Ovary (tissue), 9 donors: ENCODE measurements around the gene TSC2. TPM values are rescaled to one million over a fixed set of nuclear protein-coding genes. Genes with fewer than 3 reads are reported as not detected.

ENCODE experiments used
- DNase-seq, 5 donors: peaks; one replicate each; pipeline ENCODE4 v3.0.0-alpha.2; 2019 to 2020
- H3K27ac ChIP-seq, 2 donors: fragments of 200-600 bp; one replicate each; pipeline versions ENCODE4 v1.5.1 to v1.8.0; 2019 to 2022
- H3K27me3 ChIP-seq: fragments of 200-600 bp; one replicate; pipeline ENCODE4 v1.8.0; 2022
- H3K36me3 ChIP-seq: fragments of 200-600 bp; sonication (generic); one replicate; pipeline ENCODE4 v1.5.1; 2019
- H3K4me1 ChIP-seq: one replicate; pipeline ENCODE4 v1.8.1; 2013; ENCODE audit warnings: mild to moderate bottlenecking, moderate library complexity; ENCODE audit not compliant: insufficient read depth
- H3K4me3 ChIP-seq: fragments of 200-600 bp; sonication (generic); one replicate; pipeline ENCODE4 v1.5.1; 2017
- H3K9me3 ChIP-seq, 2 donors: fragments of 200-600 bp in 1 of 2; sonication (generic) in 1 of 2; one replicate each; pipeline versions ENCODE4 v1.5.1 to v1.8.1; 2013 to 2019; ENCODE audit warnings: mild to moderate bottlenecking in 1 of 2, moderate library complexity in 1 of 2
- CTCF ChIP-seq, 3 donors: fragments of 450-650 bp in 2 of 3; fragments of 200-600 bp in 1 of 3; IDR thresholded peaks; one replicate each; pipeline versions ENCODE4 v1.5.1 to v1.8.0; 2016 to 2022; ENCODE audit warnings: antibody characterized with exemption in 3 of 3, mild to moderate bottlenecking in 1 of 3
- EP300 ChIP-seq: sonication (generic); formaldehyde crosslinking; IDR thresholded peaks from one replicate; pipeline ENCODE4 v1.6.1; 2017; ENCODE audit warnings: antibody characterized with exemption
- POLR2A ChIP-seq: fragments of 450-650 bp; IDR thresholded peaks from one replicate; pipeline ENCODE4 v1.6.1; 2017; ENCODE audit warnings: antibody characterized with exemption, mild to moderate bottlenecking, moderate library complexity
- WGBS, 3 donors: extraction: QIAGEN DNeasy Blood & Tissue Kit in 1 of 3; methylation state at CpG; one replicate each; pipeline versions ENCODE4 v1.1.5 to v1.1.7; 2013 to 2017; 5-methylcytosine and 5-hydroxymethylcytosine counted together
- intact Hi-C, 4 donors: fragments of 100-400 bp; cut with DNase I; formaldehyde crosslinking; loops; one replicate each; pipeline versions ENCODE4 v1.11.0 to v1.15.1; 2022 to 2023
- polyA plus RNA-seq, 2 donors: library from polyadenylated mRNA; stranded (reverse); fragments of 200-250 nt in 1 of 2; fragments of 350-450 nt in 1 of 2; fragmentation: Illumina TruSeq in 1 of 2; extraction: RNeasy Lipid Tissue Mini Kit (QIAGEN cat#74804) in 1 of 2; gene quantifications; one replicate each; pipeline ENCODE4 v1.2.3, GENCODE V29; 2013 to 2014
- total RNA-seq, 7 donors: library from RNA; depleted of rRNA in 2 of 7; stranded (reverse); fragments of >200 nt in 2 of 7; fragmentation: NEBNext Ultra II Directional in 3 of 7; extraction: Animal tissue kit (Norgen Biotek cat#: 25700) in 3 of 7; gene quantifications; one replicate each; pipeline versions ENCODE4 v1.1.0 to v1.2.4, GENCODE V29; 2016 to 2023
- donor health status: DM: no; HTN: no; CAD: no; lungs with moderate emphysema.
- donor health status: DM: no; HTN: no; CAD: no.
- donor health status: Bipolar disorder and iron deficiency.
- donor health status: DM: yes; HTN: yes; CAD: no.
- donor health status: DM: no; HTN: no; CAD: no.
- donor health status: DM: yes; HTN: yes; CAD: no.

TSC2 gene
- total and polyA plus RNA-seq, 9 donors = 47.0 to 150 (median 96.0) TPM

- TF ChIP-seq CTCF (IDR thresholded peaks at IDR 0.05) (no peak), POLR2A (no peak), EP300 (no peak)
- Histone ChIP-seq H3K27ac (no peak overlapping the region), H3K9me3 (no peaks in the 10 kb centered on the region), H3K27me3 (no peaks in the 10 kb centered on the region), H3K4me3 (no peak overlapping the region), H3K4me1 (no peaks in the 10 kb centered on the region), H3K36me3 (no peaks in the 10 kb centered on the region)
- no peak for DNase-seq
- intact Hi-C loops = no loop called here
- WGBS, 3 donors = 88 to 95% (median 89%) methylated on average over 16 of the region's 16 CpGs
Measured at GRCh38 chr16:2064368-2064945, 16.7 kb downstream of the TSC2 start.

GRCh38 chr16:2066139-2066538 is 18.4 kb downstream of the TSC2 start:
- intact Hi-C loops = no loop called here
- H3K27ac ChIP-seq = no peak overlapping the region
- TF ChIP-seq EP300 (no peak), CTCF (IDR thresholded peaks at IDR 0.05) (no peak), POLR2A (no peak)
- no peak for DNase-seq
- no peaks in the 10 kb centered on the region for H3K9me3 ChIP-seq
- H3K4me3 ChIP-seq = no peak overlapping the region
- H3K4me1 ChIP-seq = no peaks in the 10 kb centered on the region
- no peaks in the 10 kb centered on the region for H3K27me3 ChIP-seq
- no peaks in the 10 kb centered on the region for H3K36me3 ChIP-seq
- 95 to 96% (median 95%) methylated on average over 11 of the region's 11 CpGs for WGBS, 3 donors

- 91 to 94% (median 94%) methylated on average over 27 to 29 of the region's 29 CpGs for WGBS, 3 donors
- Histone ChIP-seq H3K36me3 (no peaks in the 10 kb centered on the region), H3K27ac (no peak overlapping the region), H3K4me1 (no peaks in the 10 kb centered on the region), H3K9me3 (no peaks in the 10 kb centered on the region), H3K27me3 (no peaks in the 10 kb centered on the region), H3K4me3 (no peak overlapping the region)
- DNase-seq = no peak
- no peak for TF ChIP-seq CTCF (IDR thresholded peaks at IDR 0.05)
- no peak for TF ChIP-seq EP300
- TF ChIP-seq POLR2A = no peak
- intact Hi-C loops = loop anchor here in 1 of 4 donors (10.0 kb wide), 1 partner anchor 64 kb away; the partner anchor contains the start of gene PKD1
Measured at GRCh38 chr16:2070576-2071453, 23.0 kb downstream of the TSC2 start.

- TF ChIP-seq CTCF (IDR thresholded peaks at IDR 0.05) (no peak), EP300 (no peak), POLR2A (no peak)
- WGBS, 3 donors = 56 to 63% (median 62%) methylated on average over 30 to 34 of the region's 34 CpGs
- no peak overlapping the region for H3K27ac ChIP-seq
Measured at GRCh38 chr16:2071454-2072202, 23.8 kb downstream of the TSC2 start.

More at GRCh38 chr16:2071454-2072202, 23.8 kb downstream of the TSC2 start:
- no peak for DNase-seq
- H3K4me1 ChIP-seq = no peaks in the 10 kb centered on the region
- no peaks in the 10 kb centered on the region for H3K9me3 ChIP-seq
- H3K4me3 ChIP-seq = no peak overlapping the region
- intact Hi-C loops = loop anchor here in 1 of 4 donors (10.0 kb wide), 1 partner anchor 63 kb away; the partner anchor contains the start of gene PKD1
- no peaks in the 10 kb centered on the region for H3K27me3 ChIP-seq
- H3K36me3 ChIP-seq = no peaks in the 10 kb centered on the region
